Memory B cell (primary cell): ENCODE measurements around the gene ITM2B.
"Not testable (repeated sequence)": the region's sequence is repeated elsewhere in the genome, so short reads cannot be mapped to it uniquely, and the experiment has no call there.

Experiments used
- ATAC-seq: fragments of 150-1000 bp; cut with Tn5 transposase; 2 replicates; pipeline ENCODE4 v1.10.0; 2021; ENCODE audit warnings: low read depth, mild to moderate bottlenecking, moderate library complexity
- DNase-seq, 2 donors: peaks; one replicate each; pipeline ENCODE4 v3.0.0; 2022; ENCODE audit warnings: low spot score in 2 of 2
- H3K27ac Mint-ChIP-seq: one replicate; pipeline ENCODE4 v1.8.0; 2022; ENCODE audit warnings: mild to moderate bottlenecking, moderate library complexity, mixed read lengths
- H3K27me3 Mint-ChIP-seq: one replicate; pipeline ENCODE4 v1.8.0; 2022; ENCODE audit warnings: mixed read lengths
- H3K36me3 Mint-ChIP-seq: one replicate; pipeline ENCODE4 v1.8.0; 2022; ENCODE audit warnings: mild to moderate bottlenecking, mixed read lengths
- H3K4me1 Mint-ChIP-seq: one replicate; pipeline ENCODE4 v1.8.0; 2022; ENCODE audit warnings: mixed read lengths
- H3K4me3 Mint-ChIP-seq: one replicate; pipeline ENCODE4 v1.8.0; 2022; ENCODE audit warnings: mild to moderate bottlenecking, moderate library complexity, mixed read lengths
- H3K9me3 Mint-ChIP-seq: one replicate; pipeline ENCODE4 v1.8.0; 2022; ENCODE audit warnings: mixed read lengths

ITM2B gene

DNA sequence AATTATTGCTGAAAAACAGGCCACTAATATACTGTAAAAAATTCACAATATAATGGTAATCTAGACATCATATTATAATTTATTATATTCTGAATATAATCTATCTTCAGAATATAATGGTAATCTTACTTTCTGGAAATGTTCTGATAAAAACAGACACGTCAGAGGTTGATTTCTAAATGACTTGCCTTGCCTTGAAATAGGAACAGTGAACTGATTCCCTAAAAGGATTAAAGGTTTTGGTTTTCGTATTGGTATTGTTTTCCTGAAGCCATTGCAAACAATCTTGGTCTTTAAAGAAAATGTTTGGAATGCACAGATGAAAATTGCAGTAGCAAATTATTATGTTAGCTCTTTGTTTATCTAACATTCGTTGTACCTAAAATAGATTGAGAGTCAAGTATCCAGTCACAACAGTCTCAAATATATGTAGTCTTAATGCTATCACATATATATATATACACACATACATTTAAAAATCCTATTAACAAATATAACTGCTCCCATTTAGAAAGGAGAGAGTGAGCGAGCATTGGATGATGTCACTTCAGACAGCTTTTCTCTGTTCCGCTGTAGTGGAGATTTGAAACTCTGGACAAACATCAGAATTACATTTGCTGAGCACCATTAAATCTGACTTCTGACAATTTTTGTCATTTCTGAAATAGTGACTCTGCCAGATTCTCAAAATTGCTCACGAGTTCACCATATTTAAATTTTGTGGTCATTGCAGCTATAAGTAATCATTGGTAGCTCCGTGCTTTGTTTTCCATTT lies 1.7 kb downstream of the ITM2B start:
- DNase-seq, result no peak
- Mint-ChIP-seq H3K27ac (peak overlapping the region; percentile 93), H3K9me3 (no peaks in the 10 kb centered on the region), H3K4me1 (peaks cover 28% of the 10 kb centered on the region), H3K27me3 (no peaks in the 10 kb centered on the region), H3K36me3 (peaks cover 7% of the 10 kb centered on the region), H3K4me3 (peak overlapping the region; percentile 68)
- peak; percentile 9 for ATAC-seq

DNA sequence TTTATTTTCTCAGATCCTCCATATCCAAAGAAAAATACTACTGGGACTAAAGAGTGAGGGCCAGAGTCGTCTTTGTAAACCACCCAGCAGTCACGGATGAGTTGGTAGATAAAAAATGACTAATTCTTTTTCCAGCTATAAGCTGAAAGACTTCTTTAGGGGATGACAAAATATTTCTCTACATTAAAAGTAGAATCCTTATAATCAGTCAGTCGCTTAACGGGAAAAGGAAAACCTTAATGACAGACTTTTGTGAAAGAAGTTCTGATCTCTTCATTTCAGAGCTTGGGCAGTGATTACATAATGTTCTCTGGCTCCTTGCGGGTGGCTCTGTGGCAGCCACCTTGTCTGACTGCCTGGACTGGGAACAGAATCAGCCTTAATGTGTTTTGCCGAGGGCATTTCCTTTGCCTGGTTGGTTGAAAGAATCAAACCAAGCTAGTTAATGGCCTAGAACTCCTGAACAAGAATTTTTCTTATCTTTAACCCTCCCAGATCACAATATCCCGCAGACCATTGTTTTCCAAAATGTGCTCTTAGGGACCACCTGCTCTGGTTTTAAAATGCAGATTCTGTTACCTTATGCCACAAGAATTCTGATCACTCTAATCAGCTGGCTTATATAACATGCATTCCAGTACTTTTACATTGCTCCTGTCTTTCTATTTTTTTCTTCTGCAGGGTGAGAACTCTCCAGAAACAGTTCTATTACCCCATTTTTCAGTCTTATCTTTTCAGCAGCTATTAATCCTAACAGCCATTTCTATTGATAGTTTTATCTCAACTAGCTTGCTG lies 2.5 kb downstream of the ITM2B start:
- H3K9me3 Mint-ChIP-seq, result no peaks in the 10 kb centered on the region
- DNase-seq (no peak), ATAC-seq (no peak)
- peak overlapping the region; percentile 68 for H3K4me3 Mint-ChIP-seq
- H3K27me3 Mint-ChIP-seq, result no peaks in the 10 kb centered on the region
- H3K27ac Mint-ChIP-seq, result peak overlapping the region; percentile 72
- peaks cover 9% of the 10 kb centered on the region for H3K36me3 Mint-ChIP-seq
- H3K4me1 Mint-ChIP-seq, result peaks cover 28% of the 10 kb centered on the region

DNA sequence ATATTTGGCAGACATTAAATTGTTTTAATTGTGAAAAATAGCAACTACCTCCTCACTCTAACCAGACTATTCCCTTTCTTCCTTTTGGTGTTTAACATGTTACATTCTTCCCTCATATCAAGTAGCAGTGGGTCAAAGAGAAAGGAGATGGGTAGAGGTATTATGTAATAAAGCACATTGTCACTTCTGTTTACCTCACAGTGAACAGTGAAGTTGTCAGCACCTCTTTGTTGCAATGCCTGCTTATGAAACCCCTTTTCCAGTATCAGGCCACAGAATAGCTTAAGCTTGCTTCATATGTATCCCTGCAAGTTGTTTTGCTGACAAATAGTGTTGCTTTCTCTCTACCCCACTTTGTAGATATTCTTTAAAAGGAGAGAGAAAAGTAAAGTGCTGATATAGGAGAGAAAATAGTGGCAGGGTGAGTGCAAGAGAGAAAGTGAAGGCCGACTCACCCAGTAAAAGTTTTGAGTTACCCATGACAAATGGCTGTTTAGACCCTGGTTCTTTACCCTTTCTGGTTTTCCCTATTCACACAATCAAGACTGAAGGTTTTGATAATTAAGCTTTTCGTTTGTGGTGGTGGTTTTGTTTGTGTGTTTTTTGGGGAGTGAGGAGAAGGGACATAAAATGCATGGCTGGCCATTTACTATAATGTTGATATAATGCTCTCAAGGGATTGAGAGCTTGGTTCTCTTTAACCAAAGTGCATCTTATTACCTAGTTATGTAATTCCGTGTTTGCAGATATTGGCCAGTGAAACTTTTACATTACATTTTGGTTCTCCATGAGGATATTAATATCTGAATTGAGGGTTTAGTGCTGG lies 3.7 kb downstream of the ITM2B start:
- ATAC-seq (no peak), DNase-seq (no peak)
- H3K4me1 Mint-ChIP-seq, result peaks cover 34% of the 10 kb centered on the region
- no peaks in the 10 kb centered on the region for H3K27me3 Mint-ChIP-seq
- H3K27ac Mint-ChIP-seq, result peak overlapping the region; percentile 72
- H3K36me3 Mint-ChIP-seq, result peaks cover 12% of the 10 kb centered on the region
- H3K4me3 Mint-ChIP-seq, result peak overlapping the region; percentile 25
- no peaks in the 10 kb centered on the region for H3K9me3 Mint-ChIP-seq

DNA sequence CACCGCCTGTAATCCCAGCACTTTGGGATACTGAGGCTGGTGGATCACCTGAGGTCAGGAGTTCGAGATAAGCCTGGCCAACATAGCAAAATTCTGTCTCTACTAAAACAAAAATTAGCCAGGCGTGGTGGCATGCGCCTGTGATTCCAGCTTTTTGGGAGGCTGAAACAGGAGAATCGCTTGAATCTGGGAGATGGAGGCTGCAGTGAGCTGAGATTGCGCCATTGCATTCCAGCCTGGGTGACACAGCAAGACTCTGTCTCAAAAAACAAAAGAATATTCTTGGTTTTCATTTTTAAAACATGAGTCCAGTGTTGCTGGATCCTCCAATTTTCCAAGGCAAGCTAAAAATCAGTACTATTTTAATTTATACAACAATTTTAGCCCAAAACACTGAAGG lies 6.4 kb downstream of the ITM2B start:
- not testable (repeated sequence) for DNase-seq, ATAC-seq, H3K4me3 Mint-ChIP-seq, H3K27me3 Mint-ChIP-seq, H3K27ac Mint-ChIP-seq, H3K9me3 Mint-ChIP-seq
- Mint-ChIP-seq H3K4me1 (peaks cover 32% of the 10 kb centered on the region), H3K36me3 (peaks cover 14% of the 10 kb centered on the region)

DNA sequence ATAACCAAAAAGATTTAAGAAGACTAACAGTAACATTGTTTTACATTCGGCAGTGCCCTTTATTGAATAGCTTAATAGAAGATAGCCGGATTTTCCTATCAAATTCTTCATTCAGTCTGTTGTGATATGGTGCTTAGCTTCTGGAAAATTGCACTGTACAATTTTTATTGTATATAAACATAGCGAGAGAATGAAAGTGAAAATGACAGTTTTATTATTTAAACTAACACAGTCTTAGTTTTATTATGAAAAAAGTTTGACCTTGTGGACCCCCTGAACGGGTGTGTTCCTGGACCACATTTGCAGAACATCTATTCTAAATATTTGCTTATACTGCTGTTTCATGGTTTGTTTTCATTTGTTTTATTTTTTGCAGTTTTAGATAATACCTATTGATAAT lies 8.6 kb downstream of the ITM2B start:
- Mint-ChIP-seq H3K36me3 (peaks cover 13% of the 10 kb centered on the region), H3K9me3 (no peaks in the 10 kb centered on the region), H3K4me3 (no peak overlapping the region), H3K27me3 (no peaks in the 10 kb centered on the region), H3K27ac (peak overlapping the region; percentile 67), H3K4me1 (peaks cover 17% of the 10 kb centered on the region)
- no peak for DNase-seq
- ATAC-seq, result no peak

DNA sequence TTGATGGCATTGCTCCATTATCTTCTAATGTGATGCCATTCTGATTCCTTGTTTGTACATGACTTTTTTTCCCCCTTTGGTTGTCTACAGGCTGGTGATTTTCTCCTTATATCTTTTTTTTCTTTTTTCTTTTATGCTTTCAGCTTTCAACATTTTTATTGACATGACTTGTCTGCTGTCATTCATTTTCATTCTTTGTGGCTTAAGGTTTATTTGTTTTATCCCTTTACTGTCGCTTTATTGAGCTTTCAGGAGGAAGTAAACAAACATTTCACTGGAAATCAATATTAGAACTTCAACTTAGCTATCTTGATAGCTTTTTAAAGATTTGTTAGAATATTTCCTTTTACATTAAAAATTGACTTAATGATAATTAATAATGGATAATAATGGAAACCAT lies 9.7 kb downstream of the ITM2B start:
- DNase-seq, result no peak
- peaks cover 10% of the 10 kb centered on the region for H3K4me1 Mint-ChIP-seq
- no peaks in the 10 kb centered on the region for H3K9me3 Mint-ChIP-seq
- H3K27me3 Mint-ChIP-seq, result no peaks in the 10 kb centered on the region
- no peak for ATAC-seq
- H3K36me3 Mint-ChIP-seq, result peaks cover 9% of the 10 kb centered on the region
- no peak overlapping the region for H3K27ac Mint-ChIP-seq
- H3K4me3 Mint-ChIP-seq, result no peak overlapping the region

DNA sequence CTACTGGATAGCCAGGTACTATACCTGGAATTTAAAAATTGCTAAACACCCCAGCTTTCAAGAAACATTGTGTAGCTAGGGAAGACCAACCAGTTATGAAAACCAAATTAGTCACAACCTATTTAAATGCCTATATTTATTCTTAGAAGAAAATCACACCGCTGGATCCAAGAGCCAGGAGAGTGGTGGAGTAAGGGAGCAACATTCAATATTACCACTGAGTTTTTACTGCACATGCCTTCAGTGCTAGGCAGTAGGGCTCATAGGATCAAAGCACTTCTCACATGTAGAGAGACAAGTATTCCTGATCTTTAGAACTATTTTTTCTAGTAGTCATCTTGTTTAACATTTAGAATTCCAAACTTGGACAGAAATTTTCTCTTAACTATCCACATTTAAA lies 11.2 kb downstream of the ITM2B start:
- Mint-ChIP-seq H3K4me3 (no peak overlapping the region), H3K4me1 (peaks cover 13% of the 10 kb centered on the region), H3K36me3 (peaks cover 9% of the 10 kb centered on the region), H3K27me3 (no peaks in the 10 kb centered on the region), H3K27ac (no peak overlapping the region), H3K9me3 (no peaks in the 10 kb centered on the region)
- DNase-seq, result no peak
- ATAC-seq, result no peak

DNA sequence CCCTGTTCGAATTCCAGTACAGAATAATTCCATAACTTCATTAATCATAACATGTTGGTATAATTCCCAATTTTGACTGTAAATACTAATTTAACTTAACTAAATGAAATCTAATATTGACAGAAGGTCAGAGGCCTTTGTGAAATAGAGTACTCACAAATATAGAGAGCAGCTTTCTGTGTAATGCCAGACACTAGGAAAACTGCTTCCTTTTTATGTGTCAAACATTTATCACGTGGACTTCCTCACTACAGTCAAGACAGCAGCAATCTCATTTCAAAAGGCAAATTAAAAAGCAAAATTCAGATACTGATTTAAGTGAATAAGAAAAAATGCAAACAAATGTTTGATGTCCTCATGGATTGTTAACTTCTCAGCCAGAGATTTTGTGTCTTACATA lies 13.1 kb downstream of the ITM2B start:
- Mint-ChIP-seq H3K4me3 (no peak overlapping the region), H3K36me3 (peaks cover 4% of the 10 kb centered on the region), H3K9me3 (no peaks in the 10 kb centered on the region), H3K4me1 (peaks cover 8% of the 10 kb centered on the region), H3K27me3 (no peaks in the 10 kb centered on the region), H3K27ac (peak overlapping the region; percentile 8)
- ATAC-seq (no peak), DNase-seq (no peak)

DNA sequence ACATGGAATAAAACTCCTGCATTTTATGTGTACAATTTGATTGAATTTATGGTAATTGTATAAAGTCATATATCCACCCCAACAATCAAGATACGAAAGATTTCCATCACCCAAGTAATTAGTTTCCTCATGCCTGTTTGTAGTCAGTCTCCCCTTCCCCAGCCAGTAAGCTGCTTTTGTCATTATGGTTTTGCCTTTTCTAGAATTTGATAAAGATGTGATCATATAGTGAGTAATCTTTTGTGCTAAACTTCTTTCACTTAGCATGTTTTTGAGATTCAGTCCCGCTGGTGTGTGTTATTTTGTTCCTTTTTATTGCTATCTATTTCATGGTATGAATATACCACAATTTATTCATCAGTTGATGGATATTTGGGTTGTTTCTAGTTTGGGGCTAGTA lies 16.0 kb downstream of the ITM2B start:
- no peak for ATAC-seq
- DNase-seq, result no peak
- Mint-ChIP-seq H3K9me3 (no peaks in the 10 kb centered on the region), H3K4me3 (no peak overlapping the region), H3K4me1 (peaks cover 7% of the 10 kb centered on the region), H3K27me3 (no peaks in the 10 kb centered on the region), H3K27ac (no peak overlapping the region), H3K36me3 (peaks cover 9% of the 10 kb centered on the region)

DNA sequence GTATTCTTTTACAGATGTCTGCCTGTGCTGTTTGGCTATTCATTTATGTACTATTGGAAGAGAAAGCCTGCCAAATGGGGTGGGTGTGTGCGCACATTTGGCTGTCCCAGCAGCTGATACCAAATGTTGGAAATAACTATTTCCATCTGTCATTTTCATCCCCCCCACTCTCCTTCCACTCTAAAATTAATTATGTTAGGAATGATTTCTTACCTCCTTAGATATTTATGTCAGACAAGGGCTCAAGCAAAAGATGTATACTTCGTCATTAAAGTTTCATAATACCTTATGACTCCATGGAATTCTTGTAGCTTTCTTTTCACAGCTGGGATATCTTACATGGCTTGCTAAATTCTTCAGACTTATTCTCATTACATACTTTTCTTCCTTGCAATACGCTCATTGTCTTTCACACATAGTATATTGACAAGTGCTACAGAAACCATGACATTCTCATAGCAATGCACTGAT lies 18.6 kb downstream of the ITM2B start:
- no peak for DNase-seq
- Mint-ChIP-seq H3K9me3 (no peaks in the 10 kb centered on the region), H3K4me3 (no peak overlapping the region), H3K27me3 (no peaks in the 10 kb centered on the region), H3K27ac (no peak overlapping the region), H3K4me1 (peaks cover 7% of the 10 kb centered on the region), H3K36me3 (peaks cover 22% of the 10 kb centered on the region)
- ATAC-seq, result no peak

DNA sequence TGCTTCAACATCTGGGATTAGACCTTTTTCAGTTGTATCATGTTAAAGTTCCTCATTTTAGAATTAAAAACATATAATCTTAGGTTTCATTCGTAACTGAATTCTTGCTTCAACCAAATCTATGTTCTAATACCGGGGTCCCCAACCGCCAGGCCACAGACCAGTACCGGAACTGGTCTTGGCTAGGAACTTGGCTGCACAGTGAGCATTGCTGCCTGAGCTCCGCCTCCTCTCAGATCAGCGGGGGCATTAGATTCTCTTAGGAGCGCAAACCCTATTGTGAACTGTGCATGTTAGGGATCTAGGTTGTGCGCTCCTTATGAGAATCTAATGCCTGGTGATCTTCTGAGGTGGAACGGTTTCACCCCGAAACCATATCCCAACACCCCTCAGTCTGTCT lies 19.2 kb downstream of the ITM2B start:
- Mint-ChIP-seq H3K36me3 (peaks cover 24% of the 10 kb centered on the region), H3K27ac (no peak overlapping the region), H3K27me3 (no peaks in the 10 kb centered on the region), H3K4me3 (no peak overlapping the region), H3K4me1 (peaks cover 7% of the 10 kb centered on the region), H3K9me3 (no peaks in the 10 kb centered on the region)
- ATAC-seq (no peak), DNase-seq (no peak)

DNA sequence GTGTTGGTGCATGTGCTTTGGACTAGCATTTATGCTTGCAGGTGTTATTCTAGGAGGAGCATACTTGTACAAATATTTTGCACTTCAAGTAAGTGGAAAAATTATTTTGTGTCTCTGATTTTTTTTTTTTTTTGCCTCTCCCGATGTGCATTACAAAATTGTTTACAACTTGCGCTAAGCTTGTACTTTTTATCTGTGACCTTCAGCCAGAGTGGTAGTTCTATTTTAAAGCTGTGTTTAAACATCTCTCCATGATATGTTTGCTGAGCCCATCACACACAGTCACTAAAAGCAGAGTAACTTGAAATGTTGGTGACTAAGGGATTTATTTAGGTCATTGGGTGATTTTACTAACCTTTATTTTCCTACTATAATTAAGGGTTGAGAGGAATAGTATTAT lies 20.8 kb downstream of the ITM2B start:
- Mint-ChIP-seq H3K36me3 (peaks cover 31% of the 10 kb centered on the region), H3K27ac (no peak overlapping the region), H3K27me3 (no peaks in the 10 kb centered on the region), H3K4me3 (no peak overlapping the region), H3K4me1 (peaks cover 7% of the 10 kb centered on the region), H3K9me3 (no peaks in the 10 kb centered on the region)
- no peak for ATAC-seq
- no peak for DNase-seq

DNA sequence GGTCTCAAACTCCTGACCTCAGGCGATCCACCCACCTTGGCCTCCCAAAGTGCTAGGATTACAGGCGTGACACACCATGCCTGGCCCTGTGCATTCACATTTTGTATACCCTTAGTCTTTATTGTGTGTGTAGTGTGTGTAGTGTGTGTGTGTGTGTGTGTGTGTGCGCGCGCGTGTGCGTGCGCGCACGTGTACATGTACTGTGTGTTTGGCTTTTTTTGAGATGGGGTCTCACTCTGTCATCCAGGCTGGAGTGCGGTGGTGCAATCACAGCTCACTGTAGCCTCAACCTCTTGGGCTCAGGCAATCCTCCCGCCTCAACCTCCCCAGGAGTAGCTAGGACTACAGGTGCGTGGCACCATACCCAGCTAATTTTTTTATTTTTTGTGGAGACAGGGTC lies 22.1 kb downstream of the ITM2B start:
- Mint-ChIP-seq H3K36me3 (peaks cover 42% of the 10 kb centered on the region), H3K4me1 (peaks cover 4% of the 10 kb centered on the region), H3K27ac (no peak overlapping the region), H3K4me3 (no peak overlapping the region), H3K27me3 (no peaks in the 10 kb centered on the region), H3K9me3 (no peaks in the 10 kb centered on the region)
- DNase-seq (no peak), ATAC-seq (no peak)

DNA sequence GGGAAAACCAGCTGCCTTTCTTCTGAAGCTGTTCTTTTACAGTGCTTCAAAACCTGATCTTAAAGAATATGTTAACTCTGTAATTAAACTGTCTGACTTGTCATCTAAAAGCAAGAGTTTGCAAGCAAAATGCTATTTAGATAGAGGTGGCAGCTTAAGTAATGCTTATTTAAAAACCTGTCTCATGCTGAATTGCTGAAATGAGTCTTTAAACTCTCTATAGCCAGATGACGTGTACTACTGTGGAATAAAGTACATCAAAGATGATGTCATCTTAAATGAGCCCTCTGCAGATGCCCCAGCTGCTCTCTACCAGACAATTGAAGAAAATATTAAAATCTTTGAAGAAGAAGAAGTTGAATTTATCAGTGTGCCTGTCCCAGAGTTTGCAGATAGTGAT lies 22.9 kb downstream of the ITM2B start:
- H3K9me3 Mint-ChIP-seq, result no peaks in the 10 kb centered on the region
- H3K27me3 Mint-ChIP-seq, result no peaks in the 10 kb centered on the region
- no peak overlapping the region for H3K4me3 Mint-ChIP-seq
- H3K4me1 Mint-ChIP-seq, result peaks cover 4% of the 10 kb centered on the region
- H3K36me3 Mint-ChIP-seq, result peaks cover 47% of the 10 kb centered on the region
- DNase-seq (no peak), ATAC-seq (no peak)
- peak overlapping the region; percentile 65 for H3K27ac Mint-ChIP-seq
